ENCODE measurements around the gene ZFPM1.

ZFPM1 gene

DNA sequence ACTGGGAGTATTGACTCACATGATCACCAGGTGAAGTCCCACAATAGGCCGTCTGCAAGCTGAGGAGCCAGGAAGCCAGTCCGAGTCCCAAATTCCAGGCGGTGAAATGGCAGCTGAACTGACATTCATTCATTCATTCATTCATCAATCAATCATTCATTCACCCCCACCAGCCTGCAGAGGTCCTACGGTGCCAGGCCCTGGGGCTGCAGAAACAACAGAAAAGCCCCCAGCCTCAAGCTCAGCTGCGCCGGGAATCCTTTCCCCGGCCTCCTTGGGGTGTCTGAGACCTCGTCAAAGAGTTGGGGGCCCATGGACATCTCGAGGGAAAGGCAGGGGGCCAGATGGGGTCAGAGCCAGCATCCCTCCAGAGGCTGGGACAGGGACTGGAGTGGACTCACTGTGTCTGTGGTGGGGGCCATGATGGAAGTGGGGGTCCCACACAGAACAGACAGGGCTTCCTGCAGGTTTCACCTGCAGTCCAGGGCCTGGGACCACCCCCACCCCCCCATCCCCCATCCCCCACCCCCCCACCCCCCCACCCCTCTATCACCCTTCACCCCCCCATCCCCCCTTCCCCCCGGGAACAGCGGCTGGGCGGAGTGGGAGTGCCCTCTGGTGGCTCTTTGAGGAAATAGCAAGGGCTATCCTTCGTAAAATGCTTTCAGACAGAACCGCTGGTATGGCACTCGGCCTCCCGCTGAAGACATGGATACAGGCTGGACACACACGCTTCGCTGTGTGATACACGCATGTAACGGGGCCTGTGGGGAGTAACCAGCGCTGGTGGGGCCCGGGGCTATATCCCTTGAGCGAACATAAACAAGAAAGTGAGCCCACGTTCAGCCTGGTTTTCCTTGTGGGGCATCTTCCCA lies 108.6 kb downstream of the ZFPM1 start:
- peak; percentile 34 to 36 for DNase-seq (ENCODE audit: low read depth in 2 of 2)

DNA sequence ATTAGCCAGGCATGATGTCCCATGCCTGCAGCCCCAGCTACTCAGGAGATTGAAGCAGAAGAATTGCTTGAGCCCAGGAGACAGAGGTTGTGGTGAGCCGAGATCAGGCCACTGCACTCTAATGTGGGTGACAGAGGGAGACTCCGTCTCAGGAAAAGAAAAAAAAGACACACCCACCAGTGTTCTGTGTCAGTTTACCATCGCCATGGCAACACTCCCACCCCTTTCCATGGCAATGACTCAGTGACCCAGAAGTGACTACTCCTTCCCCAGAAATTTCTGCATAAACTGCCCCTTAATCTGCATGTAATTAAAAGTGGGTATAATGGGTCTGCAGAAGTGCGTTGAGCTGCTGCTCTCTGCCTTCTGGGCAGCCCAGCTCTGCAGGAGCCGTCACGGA lies 113.1 kb downstream of the ZFPM1 start:
- DNase-seq (ENCODE audit: low read depth in 2 of 2), result no peak

DNA sequence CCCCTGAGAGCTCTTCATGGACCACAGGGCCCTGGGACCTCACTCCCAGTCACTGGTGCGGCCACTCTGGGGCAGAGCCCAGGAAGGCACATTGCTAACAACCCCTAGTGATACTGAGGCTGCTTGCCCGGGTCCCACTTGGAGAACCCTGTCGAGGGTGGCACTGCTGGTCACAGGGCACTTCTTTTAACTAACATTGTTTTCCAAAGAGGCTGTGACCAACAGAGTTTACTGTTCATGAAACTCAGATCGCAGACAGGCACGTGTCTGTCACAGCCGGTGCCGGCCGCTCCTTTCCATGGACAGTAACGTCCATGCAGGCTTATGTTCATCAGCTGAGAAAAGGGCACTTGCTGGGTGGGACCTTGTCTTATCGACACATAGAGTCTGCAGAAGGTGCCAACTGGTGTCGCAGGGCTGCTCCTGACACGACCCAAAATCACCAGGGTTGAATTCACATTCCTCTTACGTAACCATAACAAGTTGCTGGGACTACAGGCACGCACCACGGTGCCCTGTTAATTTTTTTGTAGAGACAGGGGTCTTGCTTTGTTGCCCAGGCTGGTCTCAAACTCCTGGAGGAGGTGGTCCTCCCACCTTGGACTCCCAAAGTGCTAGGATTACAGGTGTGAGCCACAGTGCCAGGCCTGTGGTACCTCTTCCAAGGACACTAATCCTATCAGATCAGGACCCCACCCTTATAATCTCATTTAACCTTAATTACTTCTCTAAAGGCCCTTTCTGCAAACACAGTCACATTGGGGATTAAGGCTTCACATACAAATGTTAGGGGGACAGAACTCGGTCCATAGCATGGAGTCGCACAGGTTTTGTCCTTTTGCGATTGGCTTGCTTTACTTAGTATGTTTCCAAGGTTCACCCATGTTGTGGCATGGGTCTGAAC lies 115.9 kb downstream of the ZFPM1 start:
- DNase-seq (ENCODE audit: low read depth in 2 of 2), result no peak

DNA sequence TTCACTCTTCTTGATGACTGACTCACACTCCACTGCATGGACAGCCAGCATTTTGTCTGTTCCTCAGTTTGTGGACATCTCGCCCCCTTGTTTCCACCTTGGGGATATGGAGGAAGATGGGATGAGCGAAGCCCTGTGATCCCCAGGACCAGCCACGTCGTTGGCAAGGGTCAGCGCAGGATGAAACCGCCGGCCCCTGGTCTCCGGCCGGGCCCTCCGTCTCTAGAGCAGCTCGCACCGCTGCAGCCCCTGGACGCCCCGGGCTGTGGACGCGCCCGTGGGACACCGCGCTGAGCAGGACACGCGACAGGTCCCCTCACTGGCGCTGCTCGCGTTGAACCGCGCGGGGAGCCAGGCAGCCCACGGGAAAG lies 116.5 kb downstream of the ZFPM1 start:
- peak in 1 of 2 donors; percentile 16 for DNase-seq (ENCODE audit: low read depth in 2 of 2)

- peak; percentile 97 to 98 for DNase-seq (ENCODE audit: low read depth in 2 of 2)
Measured at GRCh38 chr16:88569985-88570690, 117.1 kb downstream of the ZFPM1 start, which contains the start of gene ZC3H18. Gene ZC3H18 (plus strand): TSS chr16:88570403. CDS start chr16:88577124, 6,721 bp downstream.

GRCh38 chr16:88570691-88571092 lies 117.6 kb downstream of the ZFPM1 start:
- no peak for DNase-seq (ENCODE audit: low read depth in 2 of 2)

GRCh38 chr16:88575251-88575650 lies 122.2 kb downstream of the ZFPM1 start:
- DNase-seq (ENCODE audit: low read depth in 2 of 2), result no peak

DNA sequence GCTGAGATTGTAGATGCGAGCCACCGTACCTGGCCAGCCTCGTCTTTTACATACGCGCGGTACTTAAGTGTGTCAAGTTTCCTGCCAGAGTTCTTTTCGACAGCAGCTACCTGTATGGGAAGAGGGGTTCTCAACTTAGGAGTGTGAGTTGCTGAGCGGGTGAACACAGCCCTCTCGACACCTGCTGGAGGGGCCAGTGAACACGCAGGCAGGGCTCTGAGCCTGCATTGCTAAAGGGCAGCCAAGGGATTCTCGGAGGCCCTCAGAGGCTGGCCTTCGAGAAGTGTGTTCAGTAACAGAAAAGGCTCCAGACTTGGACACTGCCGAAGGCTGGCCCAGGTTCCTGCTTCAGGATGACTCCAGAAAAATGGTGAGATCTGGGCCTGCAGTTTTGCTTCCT lies 123.2 kb downstream of the ZFPM1 start:
- no peak for DNase-seq (ENCODE audit: low read depth in 2 of 2)

DNA sequence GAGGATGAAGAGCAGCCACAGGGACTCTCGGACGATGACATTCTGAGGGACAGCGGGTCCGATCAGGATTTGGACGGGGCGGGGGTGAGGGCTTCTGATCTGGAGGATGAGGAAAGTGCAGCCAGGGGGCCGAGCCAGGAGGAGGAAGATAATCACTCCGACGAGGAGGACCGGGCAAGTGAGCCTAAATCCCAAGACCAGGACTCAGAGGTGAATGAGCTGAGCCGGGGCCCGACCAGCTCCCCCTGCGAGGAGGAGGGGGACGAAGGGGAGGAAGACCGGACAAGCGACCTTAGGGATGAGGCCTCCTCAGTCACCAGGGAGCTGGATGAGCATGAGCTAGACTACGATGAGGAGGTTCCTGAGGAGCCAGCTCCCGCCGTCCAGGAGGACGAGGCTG lies 124.1 kb downstream of the ZFPM1 start:
- no peak for DNase-seq (ENCODE audit: low read depth in 2 of 2)

DNA sequence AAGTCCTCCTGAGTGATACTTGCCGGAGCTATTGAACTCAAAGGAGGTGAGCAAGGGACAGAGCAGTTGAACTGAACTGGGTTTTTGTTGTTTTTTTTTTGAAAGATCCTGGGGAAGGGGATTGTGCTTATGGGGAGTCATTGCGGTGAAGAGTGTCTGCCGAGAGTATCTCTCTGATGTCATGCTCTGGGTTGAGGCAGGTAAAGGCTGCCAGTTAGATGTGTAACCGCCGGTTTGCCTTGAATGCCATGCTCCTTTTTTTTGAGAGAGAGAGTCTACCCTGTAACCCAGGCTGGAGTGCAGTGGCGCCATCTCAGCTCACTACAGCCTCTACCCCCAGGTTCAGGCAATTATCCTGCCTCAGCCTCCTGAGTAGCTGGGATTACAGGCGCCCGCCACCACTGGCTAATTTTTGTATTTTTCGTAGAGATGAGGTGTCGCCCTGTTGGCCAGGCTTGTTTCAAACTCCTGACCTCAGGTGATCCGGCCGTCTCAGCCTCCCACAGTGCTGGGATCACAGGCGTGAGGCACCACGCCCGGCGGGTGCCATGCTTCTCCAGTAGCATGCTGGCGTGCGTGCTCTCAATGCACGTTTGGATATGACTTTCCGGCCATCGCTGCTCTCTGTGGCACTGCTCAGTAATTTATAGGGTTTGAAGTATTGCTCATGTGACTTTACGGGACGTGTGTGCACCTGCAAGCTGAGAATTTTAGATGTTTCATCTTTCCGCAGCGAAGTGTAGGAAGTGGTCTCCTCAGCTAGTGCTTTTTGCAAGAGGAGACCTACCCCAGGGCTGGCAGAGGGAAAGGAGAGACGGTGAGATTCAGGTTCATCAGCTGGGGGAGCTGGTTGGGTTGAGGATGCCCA lies 125.6 kb downstream of the ZFPM1 start:
- no peak for DNase-seq (ENCODE audit: low read depth in 2 of 2)

GRCh38 chr16:88580371-88580770 lies 127.3 kb downstream of the ZFPM1 start:
- DNase-seq (ENCODE audit: low read depth in 2 of 2), result no peak

DNA sequence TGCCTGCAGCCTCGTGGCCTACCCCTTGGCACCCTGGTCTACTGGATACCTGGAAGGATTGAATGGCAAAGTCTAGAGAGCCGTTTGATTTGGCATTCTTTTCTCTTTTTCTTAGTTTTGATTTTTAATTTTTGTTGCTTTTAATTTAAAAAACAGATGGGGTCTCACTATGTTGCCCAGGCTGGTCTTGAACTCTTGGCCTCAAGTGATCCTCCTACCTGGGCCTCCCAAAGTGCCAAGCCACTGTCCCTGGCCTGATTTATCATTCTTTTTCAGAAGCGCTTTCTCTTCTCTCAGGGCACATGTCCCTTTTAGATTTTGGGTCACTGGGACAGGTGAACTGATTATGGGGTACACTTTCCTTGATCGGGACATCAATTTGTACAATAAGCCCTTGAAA lies 128.0 kb downstream of the ZFPM1 start:
- DNase-seq (ENCODE audit: low read depth in 2 of 2), result no peak

DNA sequence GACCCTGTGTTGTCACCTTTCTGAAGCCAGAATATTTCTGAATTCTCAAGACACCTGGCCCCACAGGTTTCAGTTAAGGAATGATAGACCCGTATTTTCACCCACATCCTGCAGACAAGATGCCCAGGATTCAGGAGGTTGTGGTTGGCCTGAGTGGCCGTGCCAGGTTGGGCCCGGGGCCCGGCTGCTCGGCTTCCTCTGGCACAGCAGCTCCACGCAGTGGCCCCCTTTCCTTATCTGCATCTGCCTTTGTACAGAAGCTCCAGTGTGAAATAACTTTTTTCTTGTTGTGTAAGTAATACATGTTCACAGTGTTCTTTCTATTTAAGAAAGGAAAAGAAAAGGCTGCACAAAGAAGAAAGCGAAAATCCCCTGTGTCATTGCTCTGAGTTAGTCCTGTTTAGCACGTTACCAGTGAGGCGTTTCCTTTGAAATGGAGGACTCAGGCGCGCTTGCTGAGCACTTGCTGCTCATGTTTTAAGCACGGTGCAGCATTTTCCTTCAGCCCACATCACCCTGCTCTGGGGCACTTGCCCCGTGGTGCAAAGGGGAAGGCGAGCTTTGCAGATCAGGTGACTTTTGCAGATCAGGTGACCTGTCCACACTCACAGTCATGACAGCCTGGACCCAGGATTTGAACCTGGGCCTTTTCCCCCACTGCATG lies 130.0 kb downstream of the ZFPM1 start:
- DNase-seq (ENCODE audit: low read depth in 2 of 2), result no peak

DNA sequence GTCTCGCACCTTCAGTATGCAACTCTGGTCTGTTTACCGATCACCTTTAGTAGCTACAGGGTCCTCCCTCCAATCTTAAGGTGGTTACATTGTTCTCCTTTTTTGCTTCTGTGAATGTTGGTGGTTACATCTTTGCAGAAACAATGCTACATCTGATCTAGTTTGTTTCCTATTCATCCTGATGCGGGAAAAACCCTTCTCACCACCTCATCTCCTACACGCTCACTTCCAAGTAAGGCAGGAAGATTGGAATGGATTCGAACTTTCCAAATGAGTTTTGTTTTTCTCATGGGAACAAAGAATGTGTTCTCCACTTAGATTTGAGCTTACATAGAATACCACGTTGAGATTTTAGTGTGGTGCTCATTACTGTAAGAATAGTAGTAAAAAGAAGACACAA lies 131.6 kb downstream of the ZFPM1 start:
- no peak for DNase-seq (ENCODE audit: low read depth in 2 of 2)

GRCh38 chr16:88585269-88585668 lies 132.2 kb downstream of the ZFPM1 start:
- no peak for DNase-seq (ENCODE audit: low read depth in 2 of 2)

- DNase-seq (ENCODE audit: low read depth in 2 of 2), result no peak
Measured at GRCh38 chr16:88585927-88586581, 133.0 kb downstream of the ZFPM1 start.
